ENCODE measurements around the gene SEC16B.

The SEC16B gene

GRCh38 chr1:177953549-177953948, 16.3 kb downstream of the SEC16B start:
- Histone ChIP-seq H3K27ac (no peak overlapping the region), H3K4me3 (no peak overlapping the region)
- TF ChIP-seq, protein P1, sequence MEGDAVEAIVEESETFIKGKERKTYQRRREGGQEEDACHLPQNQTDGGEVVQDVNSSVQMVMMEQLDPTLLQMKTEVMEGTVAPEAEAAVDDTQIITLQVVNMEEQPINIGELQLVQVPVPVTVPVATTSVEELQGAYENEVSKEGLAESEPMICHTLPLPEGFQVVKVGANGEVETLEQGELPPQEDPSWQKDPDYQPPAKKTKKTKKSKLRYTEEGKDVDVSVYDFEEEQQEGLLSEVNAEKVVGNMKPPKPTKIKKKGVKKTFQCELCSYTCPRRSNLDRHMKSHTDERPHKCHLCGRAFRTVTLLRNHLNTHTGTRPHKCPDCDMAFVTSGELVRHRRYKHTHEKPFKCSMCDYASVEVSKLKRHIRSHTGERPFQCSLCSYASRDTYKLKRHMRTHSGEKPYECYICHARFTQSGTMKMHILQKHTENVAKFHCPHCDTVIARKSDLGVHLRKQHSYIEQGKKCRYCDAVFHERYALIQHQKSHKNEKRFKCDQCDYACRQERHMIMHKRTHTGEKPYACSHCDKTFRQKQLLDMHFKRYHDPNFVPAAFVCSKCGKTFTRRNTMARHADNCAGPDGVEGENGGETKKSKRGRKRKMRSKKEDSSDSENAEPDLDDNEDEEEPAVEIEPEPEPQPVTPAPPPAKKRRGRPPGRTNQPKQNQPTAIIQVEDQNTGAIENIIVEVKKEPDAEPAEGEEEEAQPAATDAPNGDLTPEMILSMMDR (IDR thresholded peaks at IDR 0.05): no peak
- no peak for DNase-seq (ENCODE audit: low spot score)

GRCh38 chr1:177952691-177953090, 17.2 kb downstream of the SEC16B start:
- TF ChIP-seq, protein P1 (IDR thresholded peaks at IDR 0.05): no peak
- Histone ChIP-seq H3K4me3 (no peak overlapping the region), H3K27ac (no peak overlapping the region)
- no peak for DNase-seq (ENCODE audit: low spot score)

DNA sequence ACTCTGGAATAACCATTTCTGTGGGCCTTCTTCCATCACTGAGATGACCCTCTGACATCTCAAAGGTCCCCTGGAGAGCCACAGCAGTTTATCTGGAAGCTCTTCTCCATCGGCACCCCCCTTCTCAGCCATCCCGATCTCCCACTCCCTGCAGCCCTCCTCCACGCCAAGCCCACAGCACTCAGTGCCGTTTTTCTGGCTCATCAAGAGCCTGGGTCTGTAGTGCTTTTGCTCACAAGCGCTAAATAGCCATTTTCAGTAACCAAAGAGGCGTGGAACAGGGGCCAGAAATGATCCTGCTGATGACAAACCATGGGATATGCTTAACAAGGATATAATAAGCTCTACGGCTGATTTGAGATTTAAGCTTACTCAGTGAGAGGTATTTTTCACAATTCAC, 17.6 kb downstream of the SEC16B start:
- Histone ChIP-seq H3K4me3 (no peak overlapping the region), H3K27ac (no peak overlapping the region)
- no peak for DNase-seq (ENCODE audit: low spot score)
- TF ChIP-seq, protein P1 (IDR thresholded peaks at IDR 0.05): no peak

- H3K4me3 ChIP-seq: no peak overlapping the region
- no peak for DNase-seq (ENCODE audit: low spot score)
- TF ChIP-seq, protein P1 (IDR thresholded peaks at IDR 0.05): no peak
- no peak overlapping the region for H3K27ac ChIP-seq
Observed at GRCh38 chr1:177950506-177950905, 19.4 kb downstream of the SEC16B start.

DNA sequence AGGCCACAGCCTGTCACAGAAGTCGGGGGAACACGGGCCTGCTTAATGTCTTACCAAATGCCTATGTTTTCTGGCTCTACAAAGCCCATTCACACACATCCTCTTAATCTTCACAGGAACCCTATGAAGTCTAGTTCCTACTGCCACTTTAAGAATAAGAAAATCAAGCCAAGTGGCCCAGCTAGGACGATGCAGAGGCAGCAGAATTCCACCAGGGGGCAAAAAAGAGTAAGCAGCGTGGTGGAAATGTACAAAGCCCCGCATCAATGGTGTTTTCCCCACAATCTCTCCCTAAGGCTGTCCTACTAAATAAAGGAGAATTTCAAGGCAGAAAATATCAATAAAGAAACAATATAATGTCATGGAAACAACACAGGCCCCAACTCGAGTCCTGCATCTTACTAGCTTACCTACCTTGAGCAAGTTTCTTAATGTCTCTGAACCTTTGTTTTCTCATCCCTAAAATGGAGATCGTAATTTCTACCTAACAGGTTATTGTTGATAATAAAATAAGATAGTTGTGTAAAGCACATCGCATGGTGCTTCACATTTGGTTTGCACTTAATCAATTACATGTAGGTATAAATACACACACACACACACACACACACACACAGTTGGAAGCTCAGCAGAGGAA, 21.4 kb downstream of the SEC16B start:
- DNase-seq (ENCODE audit: low spot score): no peak
- TF ChIP-seq, protein P1 (IDR thresholded peaks at IDR 0.05): peak; percentile 82
- Histone ChIP-seq H3K4me3 (no peak overlapping the region), H3K27ac (no peak overlapping the region)

- TF ChIP-seq, protein P1 (IDR thresholded peaks at IDR 0.05): no peak
- no peak overlapping the region for H3K27ac ChIP-seq
- no peak for DNase-seq (ENCODE audit: low spot score)
- no peak overlapping the region for H3K4me3 ChIP-seq
Observed at GRCh38 chr1:177947623-177948022, 22.2 kb downstream of the SEC16B start.

- no peak overlapping the region for H3K27ac ChIP-seq
- TF ChIP-seq, protein P1 (IDR thresholded peaks at IDR 0.05): peak; percentile 65
Observed at GRCh38 chr1:177945943-177946650, 23.8 kb downstream of the SEC16B start.

More at GRCh38 chr1:177945943-177946650, 23.8 kb downstream of the SEC16B start:
- no peak overlapping the region for H3K4me3 ChIP-seq
- no peak for DNase-seq (ENCODE audit: low spot score)
